Heart right ventricle (tissue), 16 donors: ENCODE data around the gene SERPINE2. TPM values are rescaled to one million over a fixed set of nuclear protein-coding genes. Genes with fewer than 3 reads are reported as not detected.

ENCODE experiments used
- ATAC-seq, 8 donors: fragments of 200-7000 bp; cut with Tn5 transposase; one replicate each; pipeline ENCODE4 v1.9.1; 2020; ENCODE audit warnings: mild to moderate bottlenecking in 8 of 8, moderate library complexity in 8 of 8, moderate number of reproducible peaks in 1 of 8
- DNase-seq, 2 donors: peaks; one replicate each; pipeline ENCODE4 v3.0.0-alpha.2; 2020
- H3K27ac ChIP-seq, 10 donors: fragments of 200-600 bp; sonication (generic) in 2 of 10; one replicate each; pipeline versions ENCODE4 v1.5.0 to v1.8.0; 2020 to 2022; ENCODE audit warnings: mild to moderate bottlenecking in 3 of 10
- H3K27me3 ChIP-seq, 7 donors: fragments of 200-600 bp; one replicate each; pipeline ENCODE4 v1.8.0; 2021 to 2022; ENCODE audit warnings: mild to moderate bottlenecking in 2 of 7
- H3K36me3 ChIP-seq, 9 donors: fragments of 200-600 bp; sonication (generic) in 1 of 9; one replicate each; pipeline versions ENCODE4 v1.5.0 to v1.8.0; 2020 to 2022; ENCODE audit warnings: mild to moderate bottlenecking in 2 of 9
- H3K4me1 ChIP-seq, 9 donors: fragments of 200-600 bp; sonication (generic) in 1 of 9; one replicate each; pipeline versions ENCODE4 v1.5.0 to v1.8.0; 2020 to 2022; ENCODE audit warnings: mild to moderate bottlenecking in 4 of 9
- H3K4me3 ChIP-seq, 10 donors: fragments of 200-600 bp; sonication (generic) in 2 of 10; one replicate each; pipeline versions ENCODE4 v1.5.0 to v1.8.0; 2020 to 2022; ENCODE audit warnings: mild to moderate bottlenecking in 7 of 10, moderate library complexity in 2 of 10
- H3K9me3 ChIP-seq, 11 donors: fragments of 200-600 bp in 10 of 11; sonication (generic) in 2 of 11; one replicate each; pipeline versions ENCODE4 v1.5.0 to v1.8.0; 2013 to 2022; ENCODE audit warnings: mild to moderate bottlenecking in 2 of 11, control low read depth in 1 of 11, moderate library complexity in 1 of 11
- WGBS, 2 donors: extraction: QIAGEN DNeasy Blood & Tissue Kit; methylation state at CpG; one replicate each; pipeline ENCODE4 v1.1.7; 2013; ENCODE audit warnings: inconsistent platforms in 1 of 2; 5-methylcytosine and 5-hydroxymethylcytosine counted together
- intact Hi-C, 10 donors: fragments of 100-400 bp; cut with DNase I; formaldehyde crosslinking; loops; one replicate each; pipeline versions ENCODE4 v1.11.1 to v1.14.2; 2022
- polyA plus RNA-seq, 2 donors: library from polyadenylated mRNA; stranded (reverse); fragments of 200-250 nt; gene quantifications; one replicate each; pipeline ENCODE4 v1.2.3, GENCODE V29; 2013
- total RNA-seq, 10 donors: library from RNA; stranded (reverse); fragmentation: NEBNext Ultra II Directional in 3 of 10; extraction: Animal tissue kit (Norgen Biotek cat#: 25700) in 3 of 10; gene quantifications; one replicate each; pipeline versions ENCODE4 v1.2.1 to v1.2.4, GENCODE V29; 2021 to 2023
- TF ChIP-seq, protein P1 (sequence below), 9 donors: fragments of 200-600 bp; sonication (generic) in 2 of 9; IDR thresholded peaks; one replicate each; pipeline versions ENCODE4 v1.5.0 to v1.8.0; 2021 to 2022; ENCODE audit warnings: antibody characterized with exemption in 9 of 9, mild to moderate bottlenecking in 5 of 9, moderate library complexity in 1 of 9
- donor health status: Arrhythmogenic right ventricular cardiomyopathy.
- donor health status: ischemic (EF 13 %, LVEDD 7.1; RV severe dilation, severe dysfunction).
- donor health status: healthy with polysubstance abuse.
- donor health status: DM: no; HTN: yes; CAD: no.
- donor health status: DM: no; HTN: no; CAD: no.
- donor health status: ischemic (EF 25% LVEDD 6.9; RV normal size, moderate dysfunction).
- donor health status: ischemic (EF 25% LVEDD 5.7; RV mildly dilated, moderate dysfunction).
- donor health status: healthy.
- donor health status: DM: yes; HTN: yes; CAD: no.
- donor health status: Ischemic cardiomyopathy.
- donor health status: ischemic (EF 35%, LVEDD 5.7; RV mildly dilated, moderate dysfunction).
- donor health status: nonischemic (EF 11% LVEDD 7.7; RV severe dilation, severe dysfunction).
- donor health status: DM: yes; HTN: yes; CAD: no.
- donor health status: PGD.
- donor health status: ischemic (EF 29% LVEDD 5.4; RV normal size, mild dysfunction).
- donor health status: nonischemic (EF 23%, LVEDD 6.1; RV moderate dilation, normal function).

SERPINE2 gene
- total and polyA plus RNA-seq, 12 donors = 5.3 to 56.6 (median 19.7) TPM

GRCh38 chr2:224084266-224084892 is 45.3 kb upstream of the SERPINE2 start:
- WGBS, 2 donors = 88 to 95% methylated on average over 3 of the region's 3 CpGs
- peak overlapping the region in 4 of 10 donors; percentile 27 to 72 (median 52) for H3K27ac ChIP-seq
- H3K4me1 ChIP-seq = no peaks in the 10 kb centered on the region
- H3K27me3 ChIP-seq = no peaks in the 10 kb centered on the region
- TF ChIP-seq, protein P1, sequence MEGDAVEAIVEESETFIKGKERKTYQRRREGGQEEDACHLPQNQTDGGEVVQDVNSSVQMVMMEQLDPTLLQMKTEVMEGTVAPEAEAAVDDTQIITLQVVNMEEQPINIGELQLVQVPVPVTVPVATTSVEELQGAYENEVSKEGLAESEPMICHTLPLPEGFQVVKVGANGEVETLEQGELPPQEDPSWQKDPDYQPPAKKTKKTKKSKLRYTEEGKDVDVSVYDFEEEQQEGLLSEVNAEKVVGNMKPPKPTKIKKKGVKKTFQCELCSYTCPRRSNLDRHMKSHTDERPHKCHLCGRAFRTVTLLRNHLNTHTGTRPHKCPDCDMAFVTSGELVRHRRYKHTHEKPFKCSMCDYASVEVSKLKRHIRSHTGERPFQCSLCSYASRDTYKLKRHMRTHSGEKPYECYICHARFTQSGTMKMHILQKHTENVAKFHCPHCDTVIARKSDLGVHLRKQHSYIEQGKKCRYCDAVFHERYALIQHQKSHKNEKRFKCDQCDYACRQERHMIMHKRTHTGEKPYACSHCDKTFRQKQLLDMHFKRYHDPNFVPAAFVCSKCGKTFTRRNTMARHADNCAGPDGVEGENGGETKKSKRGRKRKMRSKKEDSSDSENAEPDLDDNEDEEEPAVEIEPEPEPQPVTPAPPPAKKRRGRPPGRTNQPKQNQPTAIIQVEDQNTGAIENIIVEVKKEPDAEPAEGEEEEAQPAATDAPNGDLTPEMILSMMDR (IDR thresholded peaks at IDR 0.05) = no peak
- ATAC-seq (peak in 3 of 8 donors; percentile 47 to 57 (median 49)), DNase-seq (no peak)
- no peaks in the 10 kb centered on the region for H3K36me3 ChIP-seq
- H3K9me3 ChIP-seq = no peaks in the 10 kb centered on the region
- intact Hi-C loops = loop anchor here in 1 of 10 donors (5.0 kb wide), 1 partner anchor 48 kb away; no protein-coding TSS in a partner anchor
- no peak overlapping the region for H3K4me3 ChIP-seq

GRCh38 chr2:224083638-224084037 is 44.6 kb upstream of the SERPINE2 start:
- Histone ChIP-seq H3K36me3 (no peaks in the 10 kb centered on the region), H3K4me3 (no peak overlapping the region), H3K4me1 (no peaks in the 10 kb centered on the region), H3K27ac (peak overlapping the region in 1 of 10 donors; percentile 72), H3K9me3 (no peaks in the 10 kb centered on the region), H3K27me3 (no peaks in the 10 kb centered on the region)
- TF ChIP-seq, protein P1 (IDR thresholded peaks at IDR 0.05) = no peak
- WGBS, 2 donors = 90 to 91% methylated on average over 2 of the region's 2 CpGs
- ATAC-seq (no peak), DNase-seq (no peak)
- intact Hi-C loops = loop anchor here in 1 of 10 donors (5.0 kb wide), 1 partner anchor 49 kb away; no protein-coding TSS in a partner anchor

DNA sequence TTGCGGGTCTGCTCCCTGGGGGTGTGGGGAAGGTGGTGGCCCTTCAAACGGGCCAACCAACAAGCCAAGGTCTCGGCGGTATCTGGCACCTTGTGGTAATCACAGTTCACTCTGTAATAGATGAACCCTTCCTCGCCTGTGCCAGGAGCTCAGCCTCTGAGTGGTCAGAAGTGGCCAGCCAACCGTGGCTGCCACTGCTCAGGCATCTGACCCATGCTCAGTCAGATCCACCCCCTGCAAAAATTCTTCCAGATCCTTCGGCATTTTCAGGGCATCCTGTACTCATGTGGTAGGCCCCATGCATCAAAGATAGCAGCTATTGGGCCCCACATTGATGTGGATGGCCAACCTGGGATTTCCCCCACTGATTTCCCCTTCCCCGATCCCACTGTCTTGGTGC is 39.6 kb upstream of the SERPINE2 start:
- ATAC-seq (no peak), DNase-seq (no peak)
- intact Hi-C loops = no loop called here
- WGBS, 2 donors = 90 to 93% methylated on average over 8 of the region's 8 CpGs
- peaks cover 0 to 3% (median 0%) of the 10 kb centered on the region in 9 donors for H3K4me1 ChIP-seq
- no peaks in the 10 kb centered on the region for H3K36me3 ChIP-seq
- no peaks in the 10 kb centered on the region for H3K9me3 ChIP-seq
- H3K27me3 ChIP-seq = no peaks in the 10 kb centered on the region
- H3K27ac ChIP-seq = no peak overlapping the region
- TF ChIP-seq, protein P1 (IDR thresholded peaks at IDR 0.05) = no peak
- no peak overlapping the region for H3K4me3 ChIP-seq

DNA sequence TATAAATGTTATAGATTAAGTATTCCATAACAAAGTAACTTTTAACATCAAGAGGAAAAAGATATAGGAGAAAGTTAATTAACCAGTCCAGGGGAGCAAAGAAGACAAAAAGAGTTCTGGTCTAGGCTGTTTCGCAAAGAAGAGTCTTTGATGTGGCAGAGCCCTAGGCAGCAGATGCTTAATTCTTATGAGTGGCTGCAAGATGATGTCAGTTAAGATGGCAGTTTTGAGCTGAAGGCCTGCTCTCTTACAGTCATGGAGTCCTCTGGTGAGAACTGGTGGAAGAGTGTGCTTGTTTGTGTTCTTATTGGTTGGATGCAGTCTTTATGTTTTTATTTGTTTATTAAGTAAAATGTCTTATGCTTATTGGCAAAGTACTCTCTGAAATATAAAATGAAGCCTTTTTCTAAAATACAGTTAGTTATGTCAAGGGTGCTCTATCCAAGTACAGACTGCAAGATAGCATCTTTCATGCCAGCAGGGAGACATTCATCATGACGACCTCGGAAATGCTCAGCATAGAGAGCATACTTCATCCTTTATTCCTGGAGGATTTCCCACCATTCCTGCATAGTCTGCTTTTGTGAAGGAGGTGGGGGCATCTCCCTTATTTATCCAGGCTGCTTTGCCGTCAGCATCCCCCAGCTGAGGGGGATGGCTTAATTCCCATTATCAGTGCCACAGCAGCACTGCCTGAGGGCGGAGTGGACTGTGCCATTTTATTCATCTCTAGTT is 38.9 kb upstream of the SERPINE2 start:
- 80 to 81% methylated on average over 5 of the region's 5 CpGs for WGBS, 2 donors
- intact Hi-C loops = no loop called here
- peaks cover 0 to 10% (median 0%) of the 10 kb centered on the region in 9 donors for H3K4me1 ChIP-seq

More for the DNA sequence above, 38.9 kb upstream of the SERPINE2 start:
- DNase-seq (no peak), ATAC-seq (no peak)
- Histone ChIP-seq H3K27me3 (no peaks in the 10 kb centered on the region), H3K9me3 (no peaks in the 10 kb centered on the region), H3K27ac (no peak overlapping the region), H3K36me3 (no peaks in the 10 kb centered on the region), H3K4me3 (no peak overlapping the region)
- TF ChIP-seq, protein P1 (IDR thresholded peaks at IDR 0.05) = no peak
